ENCODE data around the gene KLHL30. TPM values are rescaled to one million over a fixed set of nuclear protein-coding genes. Genes with fewer than 3 reads are reported as not detected.

KLHL30 gene
- total and polyA plus RNA-seq, 11 donors: 5.1 to 43.7 (median 23.0) TPM

DNA sequence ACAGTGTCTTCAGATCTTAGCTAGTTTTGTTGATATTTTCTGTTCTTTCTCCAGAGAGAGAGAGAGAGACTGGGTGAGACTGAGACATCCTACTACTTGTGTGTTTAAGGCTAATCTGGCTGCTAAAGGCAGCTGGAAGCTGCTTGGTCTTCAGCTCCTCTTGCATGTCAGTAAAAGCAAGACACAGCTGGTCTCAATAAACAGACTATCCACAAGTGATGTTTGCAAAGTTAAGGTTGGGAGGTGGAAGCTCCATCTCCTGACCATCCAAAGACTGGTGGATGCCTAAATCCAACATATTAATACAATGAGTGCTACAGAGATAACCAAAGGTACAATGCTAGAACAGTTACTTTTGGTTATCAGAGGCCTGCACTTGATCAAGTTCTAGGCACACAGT lies 38.1 kb downstream of the KLHL30 start:
- DNase-seq: no peak
- Histone ChIP-seq H3K4me3 (no peak overlapping the region), H3K27ac (no peak overlapping the region), H3K27me3 (no peaks in the 10 kb centered on the region), H3K36me3 (peaks cover 3 to 100% (median 97%) of the 10 kb centered on the region in 9 donors), H3K9me3 (no peaks in the 10 kb centered on the region), H3K4me1 (peaks cover 0 to 7% (median 0%) of the 10 kb centered on the region in 12 donors)
- no peak for ATAC-seq
- intact Hi-C loops (cut with DNase I): no loop called here
- TF ChIP-seq, protein P1, sequence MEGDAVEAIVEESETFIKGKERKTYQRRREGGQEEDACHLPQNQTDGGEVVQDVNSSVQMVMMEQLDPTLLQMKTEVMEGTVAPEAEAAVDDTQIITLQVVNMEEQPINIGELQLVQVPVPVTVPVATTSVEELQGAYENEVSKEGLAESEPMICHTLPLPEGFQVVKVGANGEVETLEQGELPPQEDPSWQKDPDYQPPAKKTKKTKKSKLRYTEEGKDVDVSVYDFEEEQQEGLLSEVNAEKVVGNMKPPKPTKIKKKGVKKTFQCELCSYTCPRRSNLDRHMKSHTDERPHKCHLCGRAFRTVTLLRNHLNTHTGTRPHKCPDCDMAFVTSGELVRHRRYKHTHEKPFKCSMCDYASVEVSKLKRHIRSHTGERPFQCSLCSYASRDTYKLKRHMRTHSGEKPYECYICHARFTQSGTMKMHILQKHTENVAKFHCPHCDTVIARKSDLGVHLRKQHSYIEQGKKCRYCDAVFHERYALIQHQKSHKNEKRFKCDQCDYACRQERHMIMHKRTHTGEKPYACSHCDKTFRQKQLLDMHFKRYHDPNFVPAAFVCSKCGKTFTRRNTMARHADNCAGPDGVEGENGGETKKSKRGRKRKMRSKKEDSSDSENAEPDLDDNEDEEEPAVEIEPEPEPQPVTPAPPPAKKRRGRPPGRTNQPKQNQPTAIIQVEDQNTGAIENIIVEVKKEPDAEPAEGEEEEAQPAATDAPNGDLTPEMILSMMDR (IDR thresholded peaks at IDR 0.05): no peak
- TF ChIP-seq POLR2A (IDR thresholded peaks at IDR 0.05): no peak

DNA sequence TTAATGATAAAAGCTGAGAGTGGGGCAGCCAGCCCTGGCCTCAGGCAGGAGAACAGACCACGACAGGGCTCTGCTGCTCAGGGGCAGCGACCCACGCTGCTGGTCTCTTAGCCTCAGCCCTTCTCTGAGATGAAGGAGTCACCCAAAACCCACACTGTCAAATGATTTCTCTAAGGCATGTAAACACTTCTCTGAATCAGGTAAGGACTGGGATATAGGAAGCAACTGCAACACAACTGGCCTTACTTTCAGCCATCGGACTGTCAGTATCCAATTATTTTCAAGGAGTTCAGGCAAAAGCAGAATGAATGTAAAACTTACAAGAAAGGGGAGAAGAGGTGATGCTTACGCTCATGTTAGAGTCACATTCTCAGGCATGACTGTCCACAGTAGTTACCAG lies 42.1 kb downstream of the KLHL30 start:
- TF ChIP-seq POLR2A (IDR thresholded peaks at IDR 0.05): no peak
- TF ChIP-seq, protein P1 (IDR thresholded peaks at IDR 0.05): no peak
- intact Hi-C loops (cut with DNase I): no loop called here
- ATAC-seq (no peak), DNase-seq (no peak)
- Histone ChIP-seq H3K27me3 (no peaks in the 10 kb centered on the region), H3K4me1 (peaks cover 0 to 7% (median 0%) of the 10 kb centered on the region in 12 donors), H3K9me3 (no peaks in the 10 kb centered on the region), H3K27ac (no peak overlapping the region), H3K4me3 (no peak overlapping the region), H3K36me3 (peaks cover 3 to 100% (median 97%) of the 10 kb centered on the region in 9 donors)
- WGBS, 4 donors: 84 to 96% (median 95%) methylated on average over 5 of the region's 5 CpGs

DNA sequence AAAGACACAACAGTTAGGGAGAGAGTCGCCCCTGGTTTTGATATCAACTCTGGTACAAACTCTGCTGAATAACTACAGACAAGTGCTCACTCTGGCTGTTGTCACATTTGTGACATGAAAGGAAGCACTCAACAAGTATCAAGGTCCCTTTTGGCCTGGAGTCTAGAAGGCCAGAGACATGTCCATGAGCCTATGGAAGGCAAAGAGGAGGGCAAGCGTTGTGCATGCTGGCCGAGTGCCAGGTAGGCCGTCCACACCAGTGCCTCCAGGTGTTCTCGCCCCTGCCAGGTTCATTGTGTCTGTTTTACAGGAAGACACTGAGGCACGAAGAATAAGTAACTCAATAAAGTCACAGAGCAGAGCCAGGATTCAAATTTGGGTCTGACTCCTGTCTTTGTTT lies 43.9 kb downstream of the KLHL30 start:
- peak in 1 of 4 donors; percentile 31 for ATAC-seq
- H3K4me3 ChIP-seq: no peak overlapping the region
- H3K36me3 ChIP-seq: peaks cover 3 to 100% (median 100%) of the 10 kb centered on the region in 9 donors
- H3K27ac ChIP-seq: no peak overlapping the region
- H3K4me1 ChIP-seq: peaks cover 0 to 8% (median 0%) of the 10 kb centered on the region in 12 donors
- intact Hi-C loops (cut with DNase I): no loop called here
- no peaks in the 10 kb centered on the region for H3K9me3 ChIP-seq
- WGBS, 4 donors: 53 to 73% (median 66%) methylated on average over 6 of the region's 6 CpGs
- DNase-seq: no peak
- no peaks in the 10 kb centered on the region for H3K27me3 ChIP-seq
- TF ChIP-seq, protein P1 (IDR thresholded peaks at IDR 0.05): no peak
- TF ChIP-seq POLR2A (IDR thresholded peaks at IDR 0.05): no peak

DNA sequence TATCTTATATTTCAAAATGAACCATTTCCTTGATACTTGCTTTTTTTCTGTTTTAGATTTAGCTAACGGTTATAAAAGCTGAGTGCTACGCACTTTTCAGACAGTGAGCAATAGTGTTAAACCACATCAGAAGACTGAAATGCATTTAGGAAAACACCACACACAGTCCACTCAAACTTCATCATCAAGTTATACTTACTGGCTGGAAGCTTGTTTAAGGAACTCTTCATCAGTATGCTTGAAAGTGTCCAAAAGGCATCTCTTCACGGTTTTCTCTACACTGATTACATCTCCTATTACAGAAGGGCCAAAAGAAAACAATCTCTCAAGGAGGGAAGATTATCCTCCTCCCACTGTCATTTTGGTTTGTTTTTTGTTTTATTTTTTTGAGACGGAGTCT lies 45.4 kb downstream of the KLHL30 start:
- intact Hi-C loops (cut with DNase I): no loop called here
- WGBS, 4 donors: 87 to 95% (median 91%) methylated on average over 4 of the region's 4 CpGs
- no peak for ATAC-seq
- Histone ChIP-seq H3K4me3 (no peak overlapping the region), H3K27me3 (no peaks in the 10 kb centered on the region), H3K27ac (no peak overlapping the region), H3K9me3 (no peaks in the 10 kb centered on the region), H3K4me1 (peaks cover 0 to 21% (median 0%) of the 10 kb centered on the region in 12 donors), H3K36me3 (peaks cover 0 to 100% (median 100%) of the 10 kb centered on the region in 9 donors)
- no peak for DNase-seq
- TF ChIP-seq POLR2A (IDR thresholded peaks at IDR 0.05): no peak
- TF ChIP-seq, protein P1 (IDR thresholded peaks at IDR 0.05): no peak

All from heart left ventricle (tissue), 16 donors.